RWPE1 (cell line): Measurements from ENCODE around the gene RHBDF2.

Source experiments
- CTCF ChIA-PET: fragments of 350-600 bp; sonication (Branson Sonifier 250); formaldehyde crosslinking; extraction: SDS; loops from one replicate; lab custom pipeline; 2021; lab: Yijun Ruan, JAX
- POLR2A ChIA-PET: fragments of 400-600 bp; formaldehyde crosslinking; extraction: SDS; loops from one replicate; lab custom pipeline; 2020; ENCODE audit warnings: antibody characterized with exemption; ENCODE audit not compliant: low non-redundant PET; lab: Yijun Ruan, JAX
- DNase-seq: peaks from one replicate; pipeline ENCODE4 v3.0.0; 2012; ENCODE audit warnings: low spot score
- H3K27ac ChIP-seq: fragments of 450-650 bp; 2 replicates; pipeline ENCODE4 v1.5.1; 2017
- CTCF ChIP-seq: fragments of 450-650 bp; conservative IDR thresholded peaks from 2 replicates; pipeline ENCODE4 v1.5.1; 2017; ENCODE audit warnings: low read depth, mild to moderate bottlenecking

Gene RHBDF2

GRCh38 chr17:76497699-76497978, 3.6 kb downstream of the RHBDF2 start:
- peak overlapping the region; percentile 89 for H3K27ac ChIP-seq
- DNase-seq, result no peak
- CTCF ChIA-PET, result interaction anchor here (1.3 kb wide), 1 partner anchor 90 kb away, joined by 8 read pairs; no protein-coding TSS in a partner anchor
- POLR2A ChIA-PET, result no interaction called here
- TF ChIP-seq CTCF, result no peak

GRCh38 chr17:76496464-76496863, 4.8 kb downstream of the RHBDF2 start:
- ChIA-PET POLR2A (no interaction called here), CTCF (interaction anchor here (0.7 kb wide), 1 partner anchor 29 kb away, joined by 3 read pairs; no protein-coding TSS in a partner anchor)
- H3K27ac ChIP-seq, result peak overlapping the region; percentile 89
- no peak for DNase-seq
- TF ChIP-seq CTCF, result no peak

- POLR2A ChIA-PET, result no interaction called here
- H3K27ac ChIP-seq, result peak overlapping the region; percentile 89
- DNase-seq, result no peak
These were observed 5.4 kb downstream of the RHBDF2 start for GRCh38 chr17:76495663-76496400.

GRCh38 chr17:76493505-76494167, 7.6 kb downstream of the RHBDF2 start:
- no peak for DNase-seq
- peak overlapping the region; percentile 89 for H3K27ac ChIP-seq
- TF ChIP-seq CTCF, result no peak
- CTCF ChIA-PET, result interaction anchor here (0.7 to 2.8 kb wide), 2 partner anchors 27 to 200 kb away, joined by 3 to 11 read pairs; partner anchors contain the start of gene AANAT
- POLR2A ChIA-PET, result interaction anchor here (0.5 kb wide), 1 partner anchor 361 kb away, joined by 3 read pairs; no protein-coding TSS in a partner anchor

More at GRCh38 chr17:76495663-76496400, 5.4 kb downstream of the RHBDF2 start:
- CTCF ChIA-PET, result no interaction called here
- TF ChIP-seq CTCF, result no peak

- POLR2A ChIA-PET, result interaction anchor here (0.5 kb wide), 1 partner anchor 360 kb away, joined by 3 read pairs; no protein-coding TSS in a partner anchor
- CTCF ChIA-PET, result interaction anchor here (0.7 to 2.8 kb wide), 2 partner anchors 26 to 199 kb away, joined by 3 to 11 read pairs; partner anchors contain the start of gene AANAT
- peak; percentile 52 for DNase-seq
- TF ChIP-seq CTCF, result no peak
- H3K27ac ChIP-seq, result peak overlapping the region; percentile 89
These were observed 8.2 kb downstream of the RHBDF2 start for GRCh38 chr17:76492989-76493501.
